NCI-H187 treated with DMSO at 0.1 percent for 48 hours (cell line): ENCODE data around the gene FST.

Experiments
- DNase-seq: peaks from one replicate; lab custom pipeline; 2025; lab: John Stamatoyannopoulos, UW

Gene FST

GRCh38 chr5:53480416-53481158 is at the start of gene FST:
TSS of gene FST (plus strand) at chr5:53480629. CDS start at chr5:53480792, 163 bp downstream.
- no peak for DNase-seq

- DNase-seq: no peak
Observed at GRCh38 chr5:53431665-53432064, 48.8 kb upstream of the FST start.

GRCh38 chr5:53433026-53433425 is 47.4 kb upstream of the FST start:
- DNase-seq: no peak

- no peak for DNase-seq
Observed at GRCh38 chr5:53434541-53434940, 45.9 kb upstream of the FST start.

- no peak for DNase-seq
Observed at GRCh38 chr5:53436480-53437191, 43.8 kb upstream of the FST start.

- no peak for DNase-seq
Observed at GRCh38 chr5:53438079-53438478, 42.4 kb upstream of the FST start.

- DNase-seq: no peak
Observed at GRCh38 chr5:53438486-53439472, 41.6 kb upstream of the FST start.

- DNase-seq: no peak
Observed at GRCh38 chr5:53442961-53443360, 37.5 kb upstream of the FST start.

GRCh38 chr5:53445569-53445968 is 34.9 kb upstream of the FST start:
- DNase-seq: no peak

- no peak for DNase-seq
Observed at GRCh38 chr5:53446908-53447307, 33.5 kb upstream of the FST start.

- DNase-seq: no peak
Observed at GRCh38 chr5:53448851-53449250, 31.6 kb upstream of the FST start.

GRCh38 chr5:53453898-53454718 is 26.3 kb upstream of the FST start:
- no peak for DNase-seq

- no peak for DNase-seq
Observed at GRCh38 chr5:53454719-53455000, 25.8 kb upstream of the FST start.

- DNase-seq: no peak
Observed at GRCh38 chr5:53456366-53456765, 24.1 kb upstream of the FST start.

GRCh38 chr5:53463909-53464621 is 16.4 kb upstream of the FST start:
- DNase-seq: no peak

GRCh38 chr5:53464722-53465121 is 15.7 kb upstream of the FST start:
- no peak for DNase-seq

GRCh38 chr5:53469946-53470687 is 10.3 kb upstream of the FST start:
- DNase-seq: no peak

- DNase-seq: no peak
Observed at GRCh38 chr5:53472279-53472678, 8.2 kb upstream of the FST start.

- DNase-seq: no peak
Observed at GRCh38 chr5:53472720-53473510, 7.5 kb upstream of the FST start.

GRCh38 chr5:53473633-53474032 is 6.8 kb upstream of the FST start:
- no peak for DNase-seq
